Fibroblast of skin of scalp (primary cell): Measurements from ENCODE around the gene PIK3R1.

ENCODE experiments used
- DNase-seq: peaks from one replicate; pipeline ENCODE4 v3.0.0-alpha.2; 2013

The PIK3R1 gene

GRCh38 chr5:68252673-68253623, 37.4 kb downstream of the PIK3R1 start:
- peak; percentile 72 for DNase-seq

DNA sequence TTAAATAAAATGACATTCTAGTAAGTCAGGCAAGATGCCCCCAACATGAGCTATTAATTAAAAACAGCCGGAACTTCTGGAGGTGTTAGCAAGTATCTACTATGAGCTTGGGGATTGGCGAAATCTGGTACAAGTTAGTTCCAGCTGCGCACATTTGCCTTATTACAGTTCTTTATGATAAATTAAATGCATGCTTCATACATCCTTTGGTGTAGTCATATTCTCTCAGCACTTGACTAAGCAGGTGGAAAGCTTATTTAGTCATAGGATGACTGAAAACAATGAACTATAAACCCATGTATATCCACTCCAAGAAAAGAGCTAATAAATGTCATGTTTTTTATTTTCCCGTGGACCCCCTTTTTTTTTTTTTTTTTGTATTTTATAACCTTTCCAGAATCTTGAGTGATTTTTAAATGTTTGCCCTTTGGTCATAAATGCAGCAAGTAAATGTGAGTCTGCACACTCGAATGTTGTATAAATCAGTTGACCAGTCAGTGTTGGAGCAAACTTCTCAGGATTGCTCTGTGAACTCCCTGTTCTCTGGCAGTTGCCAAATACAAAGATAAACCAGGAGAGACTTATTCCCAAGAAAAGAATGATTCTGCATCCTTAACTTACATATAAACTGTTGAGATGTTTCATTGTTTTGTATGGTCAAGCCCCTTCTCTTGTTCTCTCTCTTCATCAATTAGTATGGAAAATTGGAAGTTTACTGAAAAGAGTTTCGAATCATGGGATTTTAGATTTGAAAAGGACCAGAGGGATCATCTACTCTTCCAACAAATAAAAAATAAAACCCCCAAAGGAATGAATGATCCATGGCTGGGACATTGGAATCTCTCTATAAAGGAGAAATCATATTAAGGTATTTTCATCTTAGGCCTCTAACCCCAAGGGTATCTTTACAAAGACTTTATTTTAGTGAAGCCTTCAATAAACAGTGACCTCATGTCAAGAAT, 38.3 kb downstream of the PIK3R1 start:
- no peak for DNase-seq

- DNase-seq: no peak
Observed at GRCh38 chr5:68254810-68255209, 39.3 kb downstream of the PIK3R1 start.

GRCh38 chr5:68255305-68256120, 40.0 kb downstream of the PIK3R1 start:
- no peak for DNase-seq

DNA sequence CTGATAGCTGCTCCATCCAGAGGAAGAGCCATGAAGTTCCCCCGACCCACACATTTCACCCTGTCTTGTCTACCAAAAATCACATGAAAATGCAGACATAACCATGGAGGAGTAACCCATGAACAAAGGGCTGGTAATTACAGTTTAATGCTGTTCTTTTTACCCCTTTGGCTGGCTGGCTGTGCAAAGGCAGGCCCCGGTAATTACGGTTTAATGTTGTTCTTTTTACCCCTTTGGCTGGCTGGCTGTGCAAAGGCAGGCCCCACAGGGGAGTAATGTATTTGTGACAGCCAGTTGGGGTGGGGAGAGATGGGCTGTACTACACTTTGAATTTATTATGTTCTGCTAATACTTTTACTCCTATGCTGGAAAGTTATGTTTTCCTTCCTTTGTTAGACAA, 41.7 kb downstream of the PIK3R1 start:
- no peak for DNase-seq

GRCh38 chr5:68258531-68258930, 43.0 kb downstream of the PIK3R1 start:
- DNase-seq: no peak

- no peak for DNase-seq
Observed at GRCh38 chr5:68259700-68260099, 44.1 kb downstream of the PIK3R1 start.

GRCh38 chr5:68260467-68260866, 44.9 kb downstream of the PIK3R1 start:
- no peak for DNase-seq

- DNase-seq: no peak
Observed at GRCh38 chr5:68261169-68261568, 45.6 kb downstream of the PIK3R1 start.

DNA sequence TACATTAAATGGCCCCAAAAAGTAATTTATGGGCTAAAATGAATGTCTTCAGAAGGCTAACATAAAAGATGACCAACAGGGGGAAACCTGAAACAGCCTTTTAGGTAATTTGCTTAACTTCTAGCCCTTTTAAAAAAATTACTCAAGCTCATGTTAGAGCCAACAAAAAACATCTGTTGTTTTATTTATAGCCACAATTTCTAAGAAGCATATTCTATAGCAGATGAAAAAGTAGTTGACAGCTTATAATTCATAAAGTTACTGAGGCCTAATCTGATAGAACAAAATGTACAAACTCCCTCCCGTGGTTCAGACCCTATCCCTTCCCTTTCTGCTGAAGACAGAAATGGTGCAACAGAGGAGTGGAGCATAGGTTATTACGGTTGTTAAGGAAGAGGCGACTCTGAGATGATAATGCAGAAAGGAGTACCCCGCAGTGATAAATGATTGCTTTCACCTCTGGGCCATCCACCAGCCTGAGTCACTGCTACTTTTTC, 46.1 kb downstream of the PIK3R1 start:
- DNase-seq: no peak

DNA sequence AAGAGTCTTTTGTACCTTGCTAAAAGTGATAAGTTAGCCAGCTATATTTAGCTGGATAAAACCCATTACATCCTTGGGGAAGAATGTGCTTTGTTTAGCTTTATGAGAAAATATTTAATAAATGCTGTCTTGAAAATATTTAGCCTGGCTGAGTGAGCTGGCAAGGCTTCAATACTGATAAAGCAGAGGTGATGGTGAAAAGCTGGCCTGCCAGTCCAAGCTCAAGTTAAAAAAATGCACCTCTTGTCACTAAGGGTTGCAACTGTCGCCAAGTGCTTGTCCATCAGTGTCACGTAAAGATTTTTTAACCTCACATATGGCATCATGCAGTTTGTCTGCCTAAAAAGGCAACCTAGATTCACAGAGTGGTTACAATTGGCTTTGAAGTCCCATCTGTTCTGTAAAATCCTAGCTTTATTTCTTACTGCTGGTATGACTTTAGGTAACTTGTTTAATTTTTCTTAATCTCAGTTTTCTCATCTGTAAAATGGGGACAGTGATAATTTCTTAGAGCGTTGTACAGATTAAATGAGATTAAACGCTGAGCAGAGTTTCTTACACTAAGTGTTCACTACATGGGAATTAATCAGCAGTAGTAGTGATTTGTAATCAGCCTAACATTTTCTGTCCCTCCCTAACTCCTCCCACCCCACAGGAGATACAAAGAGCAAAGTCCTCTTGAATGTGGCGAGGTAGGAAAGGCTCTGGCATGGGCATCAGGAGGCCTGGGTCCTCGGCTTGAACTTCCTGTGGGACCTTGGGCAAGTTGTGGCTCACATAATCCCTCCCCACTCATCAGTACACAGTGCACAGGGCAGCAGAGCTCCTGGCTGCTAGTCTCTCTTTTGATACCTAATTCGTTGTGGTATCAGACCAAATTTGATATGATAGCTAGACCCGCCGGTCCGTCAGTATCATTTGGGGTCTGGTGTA, 48.7 kb downstream of the PIK3R1 start:
- DNase-seq: peak; percentile 76

GRCh38 chr5:68265347-68265746, 49.8 kb downstream of the PIK3R1 start:
- DNase-seq: no peak

- DNase-seq: no peak
Observed at GRCh38 chr5:68265822-68266395, 50.4 kb downstream of the PIK3R1 start.

DNA sequence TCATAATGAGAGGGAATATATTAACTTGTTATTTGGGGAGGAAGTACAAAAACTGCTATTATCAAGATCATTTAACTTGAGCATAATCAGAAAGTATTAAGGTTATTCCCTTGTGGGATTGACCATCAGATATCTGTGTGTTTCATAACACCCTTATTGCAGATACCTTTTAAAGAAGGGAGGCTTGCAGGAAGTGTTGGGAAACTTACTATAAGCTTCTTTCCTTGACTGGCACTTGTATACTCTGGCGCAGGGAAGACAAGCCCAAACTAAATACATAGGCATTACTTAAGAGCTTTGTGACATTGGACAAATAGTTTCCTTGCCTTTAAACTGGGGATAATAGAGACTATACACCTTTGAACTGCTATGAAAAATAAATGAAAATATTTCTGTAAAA, 50.9 kb downstream of the PIK3R1 start:
- no peak for DNase-seq

DNA sequence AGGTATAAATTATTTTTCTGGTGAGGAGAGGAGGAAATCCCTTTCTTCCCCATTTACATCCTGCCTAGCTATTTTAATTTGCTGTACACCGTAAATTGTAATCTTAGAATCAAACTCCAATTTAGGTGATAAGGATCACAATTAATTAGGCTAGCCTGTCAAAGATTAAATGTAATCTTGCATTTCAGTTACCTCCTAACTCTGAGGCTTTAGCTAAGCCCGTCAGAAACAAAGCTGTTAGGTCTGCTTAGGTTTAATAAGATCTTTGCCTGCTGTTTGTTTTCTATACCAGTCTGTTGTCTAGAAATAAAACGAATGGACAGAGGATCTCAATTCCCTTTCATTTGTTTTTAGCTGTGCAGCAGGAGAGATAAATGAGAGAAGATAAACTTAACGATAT, 51.5 kb downstream of the PIK3R1 start:
- no peak for DNase-seq

GRCh38 chr5:68268101-68268851, 52.7 kb downstream of the PIK3R1 start:
- DNase-seq: no peak

- no peak for DNase-seq
Observed at GRCh38 chr5:68268852-68269130, 53.2 kb downstream of the PIK3R1 start.

- no peak for DNase-seq
Observed at GRCh38 chr5:68269820-68270219, 54.3 kb downstream of the PIK3R1 start.

GRCh38 chr5:68270399-68270975, 54.9 kb downstream of the PIK3R1 start:
- DNase-seq: no peak

DNA sequence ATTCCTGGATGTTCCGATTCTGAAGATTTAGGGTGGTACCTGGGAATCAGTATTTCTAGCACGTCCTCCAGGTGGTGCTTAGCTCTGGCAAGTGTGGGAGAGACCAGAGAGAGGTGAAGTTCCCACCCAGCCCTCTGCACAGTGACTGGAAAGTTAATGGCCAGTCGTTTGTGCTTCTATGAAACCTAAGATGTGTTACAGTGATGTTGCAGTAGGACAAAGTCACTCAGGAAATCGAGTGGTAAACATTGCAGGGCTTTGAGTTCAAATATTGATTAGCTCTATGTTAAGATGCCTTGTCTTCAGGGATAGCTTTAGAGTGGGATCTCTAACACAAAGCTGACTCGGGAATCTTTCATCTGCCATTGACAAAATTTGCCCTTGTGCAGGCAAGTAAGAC, 55.6 kb downstream of the PIK3R1 start:
- no peak for DNase-seq
